ENCODE measurements around the gene CNTNAP5. TPM values are rescaled to one million over a fixed set of nuclear protein-coding genes. Genes with fewer than 3 reads are reported as not detected.

CNTNAP5 gene
- total RNA-seq, 2 donors from 2014 or later, result 0.11 TPM; not detected in 1

DNA sequence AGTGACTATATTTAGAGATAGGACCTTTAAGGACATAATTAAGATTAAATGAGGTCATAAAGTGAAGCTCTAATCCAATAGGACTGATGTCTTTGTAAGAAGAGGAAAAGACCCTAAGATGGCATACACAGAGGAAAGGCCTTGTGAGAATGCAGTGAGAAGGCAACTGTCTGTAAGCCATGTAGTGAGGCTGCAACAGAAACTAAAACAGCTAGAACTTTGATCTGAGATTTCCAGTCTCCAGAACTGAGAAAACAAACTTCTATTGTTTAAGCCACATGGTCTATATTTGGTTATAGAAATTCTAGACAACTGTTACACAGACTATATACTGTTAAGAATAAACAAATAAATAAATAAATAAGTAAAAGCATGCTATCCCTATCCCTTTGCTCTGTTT lies 276.8 kb downstream of the CNTNAP5 start:
- Histone ChIP-seq H3K9me3 (no peaks in the 10 kb centered on the region), H3K4me1 (replicated peaks) (no peaks in the 10 kb centered on the region), H3K27me3 (replicated peaks; ENCODE audit: insufficient read depth) (no peaks in the 10 kb centered on the region), H3K4me3 (no peak overlapping the region), H3K27ac (no peak overlapping the region), H3K36me3 (no peaks in the 10 kb centered on the region)
- intact Hi-C loops (cut with DNase I), result no loop called here
- TF ChIP-seq POLR2AphosphoS5 (IDR thresholded peaks at IDR 0.05), result no peak
- TF ChIP-seq POLR2A (IDR thresholded peaks at IDR 0.05), result no peak
- TF ChIP-seq, protein P1, sequence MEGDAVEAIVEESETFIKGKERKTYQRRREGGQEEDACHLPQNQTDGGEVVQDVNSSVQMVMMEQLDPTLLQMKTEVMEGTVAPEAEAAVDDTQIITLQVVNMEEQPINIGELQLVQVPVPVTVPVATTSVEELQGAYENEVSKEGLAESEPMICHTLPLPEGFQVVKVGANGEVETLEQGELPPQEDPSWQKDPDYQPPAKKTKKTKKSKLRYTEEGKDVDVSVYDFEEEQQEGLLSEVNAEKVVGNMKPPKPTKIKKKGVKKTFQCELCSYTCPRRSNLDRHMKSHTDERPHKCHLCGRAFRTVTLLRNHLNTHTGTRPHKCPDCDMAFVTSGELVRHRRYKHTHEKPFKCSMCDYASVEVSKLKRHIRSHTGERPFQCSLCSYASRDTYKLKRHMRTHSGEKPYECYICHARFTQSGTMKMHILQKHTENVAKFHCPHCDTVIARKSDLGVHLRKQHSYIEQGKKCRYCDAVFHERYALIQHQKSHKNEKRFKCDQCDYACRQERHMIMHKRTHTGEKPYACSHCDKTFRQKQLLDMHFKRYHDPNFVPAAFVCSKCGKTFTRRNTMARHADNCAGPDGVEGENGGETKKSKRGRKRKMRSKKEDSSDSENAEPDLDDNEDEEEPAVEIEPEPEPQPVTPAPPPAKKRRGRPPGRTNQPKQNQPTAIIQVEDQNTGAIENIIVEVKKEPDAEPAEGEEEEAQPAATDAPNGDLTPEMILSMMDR (IDR thresholded peaks at IDR 0.05), result no peak
- no peak for DNase-seq (ENCODE audit: low spot score)

DNA sequence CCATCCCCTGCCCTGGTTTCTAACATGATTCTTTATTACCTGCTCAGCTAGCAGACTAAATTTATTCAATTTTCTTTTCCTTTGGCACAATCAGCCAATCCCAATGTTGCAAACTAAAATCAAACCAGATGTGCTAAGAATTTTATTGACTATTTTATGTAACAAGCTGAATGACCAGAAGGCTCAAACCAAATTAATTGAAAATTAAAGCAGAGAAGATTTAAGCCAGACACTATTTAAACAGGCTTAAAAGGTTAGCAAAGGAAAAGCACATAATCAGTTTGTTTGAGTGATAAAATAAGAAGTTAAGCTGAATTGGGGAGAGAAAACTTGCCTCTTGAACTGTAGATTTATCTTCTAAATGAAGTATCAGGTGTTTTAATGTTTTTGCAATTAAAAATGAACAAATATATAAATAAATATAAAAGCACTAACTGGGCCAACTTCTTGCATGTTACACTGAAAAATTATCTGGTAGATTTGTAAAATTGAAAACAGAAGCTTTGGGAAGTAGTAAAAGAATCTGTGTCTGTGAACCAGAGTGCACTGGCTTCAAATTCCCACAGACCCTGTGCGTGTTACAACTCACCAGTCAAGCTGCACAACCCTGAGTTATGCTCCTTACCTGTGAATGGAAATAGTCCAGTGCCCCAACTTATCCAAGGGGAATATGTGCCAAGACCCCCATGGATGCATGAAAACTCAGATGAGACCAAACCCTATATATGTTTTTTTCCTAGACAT lies 283.4 kb downstream of the CNTNAP5 start:
- no peak for DNase-seq (ENCODE audit: low spot score)
- Histone ChIP-seq H3K9me3 (no peaks in the 10 kb centered on the region), H3K4me3 (no peak overlapping the region), H3K27me3 (replicated peaks; ENCODE audit: insufficient read depth) (no peaks in the 10 kb centered on the region), H3K4me1 (replicated peaks) (no peaks in the 10 kb centered on the region), H3K27ac (no peak overlapping the region), H3K36me3 (no peaks in the 10 kb centered on the region)
- intact Hi-C loops (cut with DNase I), result no loop called here
- WGBS, result 38% methylated on average over 1 of the region's 1 CpG
- no peak for TF ChIP-seq POLR2AphosphoS5 (IDR thresholded peaks at IDR 0.05)
- TF ChIP-seq POLR2A (IDR thresholded peaks at IDR 0.05), result no peak
- TF ChIP-seq, protein P1 (IDR thresholded peaks at IDR 0.05), result no peak

DNA sequence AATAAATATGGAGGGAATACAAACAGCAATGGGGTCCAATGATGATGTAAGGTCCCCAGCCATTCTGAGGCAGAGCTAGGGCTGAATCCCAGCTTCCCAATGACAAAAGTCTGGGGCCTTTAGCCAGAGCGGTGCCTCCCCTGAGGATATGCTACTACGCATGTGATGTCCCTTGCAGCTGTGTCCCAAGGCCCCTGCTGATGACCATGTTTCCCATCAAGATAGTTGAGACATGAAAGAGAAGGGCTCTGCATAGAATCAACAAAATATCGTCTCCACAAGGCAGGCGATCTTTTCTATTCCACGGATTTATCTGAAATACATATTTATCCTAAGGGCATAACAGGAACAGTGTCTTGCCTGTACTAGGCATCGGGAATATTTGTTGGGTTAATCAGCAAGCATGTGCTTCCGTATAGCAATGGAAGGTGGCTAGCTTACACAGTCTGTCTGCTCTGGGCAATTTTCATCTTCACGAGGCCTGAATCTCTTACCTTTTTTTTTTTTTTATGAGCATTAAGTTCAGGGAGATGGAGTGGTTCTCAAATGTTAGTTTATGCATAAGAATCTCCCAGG lies 284.6 kb downstream of the CNTNAP5 start:
- WGBS, result 80% methylated on average over 8 of the region's 8 CpGs
- intact Hi-C loops (cut with DNase I), result no loop called here

DNA sequence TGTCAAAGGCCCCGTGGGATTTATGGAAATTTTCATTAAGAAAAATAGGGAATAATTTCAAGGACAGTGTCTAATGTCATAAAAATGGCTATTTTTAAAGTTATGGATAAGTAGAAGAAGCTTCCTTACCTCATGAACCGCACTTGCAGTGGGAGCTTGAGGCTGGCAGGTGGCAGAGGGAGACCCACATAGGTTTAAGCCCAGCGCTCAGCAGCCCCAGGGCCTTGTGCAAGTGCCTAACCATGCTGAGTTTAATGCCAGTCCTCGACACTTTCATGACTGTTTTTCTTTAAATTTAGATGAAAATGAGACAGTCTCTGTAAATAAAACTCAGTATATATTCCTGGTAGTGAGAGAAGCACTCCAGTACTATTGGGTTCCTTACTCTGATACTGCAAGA lies 285.6 kb downstream of the CNTNAP5 start:
- Histone ChIP-seq H3K27ac (no peak overlapping the region), H3K27me3 (replicated peaks; ENCODE audit: insufficient read depth) (no peaks in the 10 kb centered on the region), H3K36me3 (no peaks in the 10 kb centered on the region), H3K9me3 (no peaks in the 10 kb centered on the region), H3K4me1 (replicated peaks) (no peaks in the 10 kb centered on the region), H3K4me3 (no peak overlapping the region)
- no peak for DNase-seq (ENCODE audit: low spot score)
- WGBS, result 87% methylated on average over 4 of the region's 4 CpGs
- no peak for TF ChIP-seq POLR2AphosphoS5 (IDR thresholded peaks at IDR 0.05)
- no peak for TF ChIP-seq POLR2A (IDR thresholded peaks at IDR 0.05)
- TF ChIP-seq, protein P1 (IDR thresholded peaks at IDR 0.05), result no peak
- intact Hi-C loops (cut with DNase I), result no loop called here

More for the DNA sequence above, 284.6 kb downstream of the CNTNAP5 start:
- Histone ChIP-seq H3K36me3 (no peaks in the 10 kb centered on the region), H3K4me3 (no peak overlapping the region), H3K9me3 (no peaks in the 10 kb centered on the region), H3K27me3 (replicated peaks; ENCODE audit: insufficient read depth) (no peaks in the 10 kb centered on the region), H3K27ac (no peak overlapping the region), H3K4me1 (replicated peaks) (no peaks in the 10 kb centered on the region)
- TF ChIP-seq, protein P1 (IDR thresholded peaks at IDR 0.05), result no peak
- TF ChIP-seq POLR2A (IDR thresholded peaks at IDR 0.05) (no peak), POLR2AphosphoS5 (IDR thresholded peaks at IDR 0.05) (no peak)
- no peak for DNase-seq (ENCODE audit: low spot score)

DNA sequence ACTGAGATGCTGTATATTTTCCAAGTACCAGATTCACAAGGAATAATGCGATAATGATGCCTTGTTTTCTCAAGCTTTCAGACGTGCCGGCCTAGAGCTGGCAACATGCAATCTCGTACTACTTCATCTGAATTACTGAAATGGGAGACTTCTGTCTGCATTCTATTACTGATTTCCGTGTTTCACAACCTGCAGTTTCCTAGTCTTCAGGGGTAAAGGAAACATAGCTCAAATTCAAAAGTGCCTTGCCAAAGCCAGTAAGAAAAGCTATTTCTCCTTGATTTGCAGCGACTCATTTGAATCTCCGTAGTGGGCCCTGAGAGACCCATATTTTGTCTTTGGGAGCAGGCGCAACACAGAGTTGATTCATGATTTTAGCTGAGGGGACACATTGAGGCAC lies 289.0 kb downstream of the CNTNAP5 start:
- Histone ChIP-seq H3K9me3 (no peaks in the 10 kb centered on the region), H3K27me3 (replicated peaks; ENCODE audit: insufficient read depth) (no peaks in the 10 kb centered on the region), H3K27ac (no peak overlapping the region), H3K4me3 (no peak overlapping the region), H3K4me1 (replicated peaks) (no peaks in the 10 kb centered on the region), H3K36me3 (no peaks in the 10 kb centered on the region)
- no peak for DNase-seq (ENCODE audit: low spot score)
- intact Hi-C loops (cut with DNase I), result no loop called here
- WGBS, result 91% methylated on average over 8 of the region's 8 CpGs
- TF ChIP-seq POLR2AphosphoS5 (IDR thresholded peaks at IDR 0.05), result no peak
- no peak for TF ChIP-seq POLR2A (IDR thresholded peaks at IDR 0.05)
- TF ChIP-seq, protein P1 (IDR thresholded peaks at IDR 0.05), result no peak
